LNCAP (cell line): ENCODE results near the gene PLA2G4E.

Source experiments
- CTCF ChIP-seq: fragments of 450-650 bp; IDR thresholded peaks from 2 replicates; pipeline ENCODE4 v1.5.1; 2017; ENCODE audit warnings: mild to moderate bottlenecking

PLA2G4E gene

GRCh38 chr15:41983221-41983620 is 37.6 kb downstream of the PLA2G4E start:
- TF ChIP-seq CTCF: no peak

- TF ChIP-seq CTCF: no peak
Measured at GRCh38 chr15:41982133-41982930, 38.5 kb downstream of the PLA2G4E start.

GRCh38 chr15:41981371-41982132 is 39.3 kb downstream of the PLA2G4E start:
- TF ChIP-seq CTCF: no peak

GRCh38 chr15:41980654-41981323 is 40.1 kb downstream of the PLA2G4E start:
- TF ChIP-seq CTCF: no peak

- no peak for TF ChIP-seq CTCF
Measured at GRCh38 chr15:41979493-41980266, 41.2 kb downstream of the PLA2G4E start.

GRCh38 chr15:41978534-41978933 is 42.3 kb downstream of the PLA2G4E start:
- TF ChIP-seq CTCF: no peak
